ENCODE results near the gene SMURF1. TPM values are rescaled to one million over a fixed set of nuclear protein-coding genes. Genes with fewer than 3 reads are reported as not detected.

SMURF1 gene
- total RNA-seq, 6 donors from 2014 or later: 33.0 to 54.4 (median 45.9) TPM

DNA sequence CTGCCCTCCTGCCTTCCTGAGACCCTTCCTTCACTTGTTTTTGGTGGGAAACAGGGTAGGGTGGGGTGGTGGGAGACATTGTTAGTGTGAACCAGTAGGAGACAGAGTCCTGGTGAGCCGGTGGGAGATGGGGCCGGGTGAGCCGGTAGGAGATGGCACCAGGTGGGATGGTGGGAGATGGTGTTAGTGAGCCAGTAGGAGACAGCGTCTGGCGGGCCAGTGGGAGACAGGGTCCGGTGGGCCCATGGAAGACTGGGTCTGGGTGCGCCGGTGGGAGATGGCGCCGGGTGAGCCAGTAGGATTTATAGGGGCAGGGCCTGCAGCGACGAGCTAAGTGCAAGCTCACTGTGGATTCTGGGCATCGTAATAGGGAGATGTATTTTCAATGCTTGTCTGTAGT, 148.8 kb downstream of the SMURF1 start:
- Histone ChIP-seq H3K4me3 (no peak overlapping the region), H3K9me3 (no peaks in the 10 kb centered on the region), H3K4me1 (no peaks in the 10 kb centered on the region), H3K36me3 (peaks cover 37 to 91% (median 79%) of the 10 kb centered on the region in 4 donors), H3K27ac (no peak overlapping the region), H3K27me3 (no peaks in the 10 kb centered on the region)
- DNase-seq (peak in 1 of 2 donors; percentile 15), ATAC-seq (ENCODE audit: low FRiP score in 2 of 2) (no peak)
- TF ChIP-seq POLR2AphosphoS5 (IDR thresholded peaks at IDR 0.05): no peak
- 94 to 99% methylated on average over 13 of the region's 13 CpGs for WGBS, 2 donors

- Histone ChIP-seq H3K27ac (no peak overlapping the region), H3K4me3 (no peak overlapping the region), H3K9me3 (no peaks in the 10 kb centered on the region), H3K27me3 (no peaks in the 10 kb centered on the region), H3K36me3 (peaks cover 44 to 91% (median 81%) of the 10 kb centered on the region in 4 donors), H3K4me1 (no peaks in the 10 kb centered on the region)
- WGBS, 2 donors: 94 to 95% methylated on average over 34 of the region's 34 CpGs
- DNase-seq (peak in 1 of 2 donors; percentile 11), ATAC-seq (ENCODE audit: low FRiP score in 2 of 2) (no peak)
- TF ChIP-seq, protein P1, sequence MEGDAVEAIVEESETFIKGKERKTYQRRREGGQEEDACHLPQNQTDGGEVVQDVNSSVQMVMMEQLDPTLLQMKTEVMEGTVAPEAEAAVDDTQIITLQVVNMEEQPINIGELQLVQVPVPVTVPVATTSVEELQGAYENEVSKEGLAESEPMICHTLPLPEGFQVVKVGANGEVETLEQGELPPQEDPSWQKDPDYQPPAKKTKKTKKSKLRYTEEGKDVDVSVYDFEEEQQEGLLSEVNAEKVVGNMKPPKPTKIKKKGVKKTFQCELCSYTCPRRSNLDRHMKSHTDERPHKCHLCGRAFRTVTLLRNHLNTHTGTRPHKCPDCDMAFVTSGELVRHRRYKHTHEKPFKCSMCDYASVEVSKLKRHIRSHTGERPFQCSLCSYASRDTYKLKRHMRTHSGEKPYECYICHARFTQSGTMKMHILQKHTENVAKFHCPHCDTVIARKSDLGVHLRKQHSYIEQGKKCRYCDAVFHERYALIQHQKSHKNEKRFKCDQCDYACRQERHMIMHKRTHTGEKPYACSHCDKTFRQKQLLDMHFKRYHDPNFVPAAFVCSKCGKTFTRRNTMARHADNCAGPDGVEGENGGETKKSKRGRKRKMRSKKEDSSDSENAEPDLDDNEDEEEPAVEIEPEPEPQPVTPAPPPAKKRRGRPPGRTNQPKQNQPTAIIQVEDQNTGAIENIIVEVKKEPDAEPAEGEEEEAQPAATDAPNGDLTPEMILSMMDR (IDR thresholded peaks at IDR 0.05): no peak
- TF ChIP-seq POLR2A (IDR thresholded peaks at IDR 0.05) (no peak), POLR2AphosphoS5 (IDR thresholded peaks at IDR 0.05) (no peak), EP300 (IDR thresholded peaks at IDR 0.05) (no peak)
Observed at GRCh38 chr7:98994046-98994944, 149.6 kb downstream of the SMURF1 start.

- TF ChIP-seq POLR2A (IDR thresholded peaks at IDR 0.05) (no peak), POLR2AphosphoS5 (IDR thresholded peaks at IDR 0.05) (no peak), EP300 (IDR thresholded peaks at IDR 0.05) (no peak)
- TF ChIP-seq, protein P1 (IDR thresholded peaks at IDR 0.05): no peak
- Histone ChIP-seq H3K9me3 (no peaks in the 10 kb centered on the region), H3K36me3 (peaks cover 53 to 93% (median 80%) of the 10 kb centered on the region in 4 donors), H3K4me1 (no peaks in the 10 kb centered on the region), H3K27ac (no peak overlapping the region), H3K27me3 (no peaks in the 10 kb centered on the region), H3K4me3 (no peak overlapping the region)
- WGBS, 2 donors: 95% methylated on average over 28 to 32 of the region's 32 CpGs
- peak in 1 of 2 donors; percentile 10 for DNase-seq
- ATAC-seq (ENCODE audit: low FRiP score in 2 of 2): no peak
Observed at GRCh38 chr7:98993024-98993897, 150.6 kb downstream of the SMURF1 start.

DNA sequence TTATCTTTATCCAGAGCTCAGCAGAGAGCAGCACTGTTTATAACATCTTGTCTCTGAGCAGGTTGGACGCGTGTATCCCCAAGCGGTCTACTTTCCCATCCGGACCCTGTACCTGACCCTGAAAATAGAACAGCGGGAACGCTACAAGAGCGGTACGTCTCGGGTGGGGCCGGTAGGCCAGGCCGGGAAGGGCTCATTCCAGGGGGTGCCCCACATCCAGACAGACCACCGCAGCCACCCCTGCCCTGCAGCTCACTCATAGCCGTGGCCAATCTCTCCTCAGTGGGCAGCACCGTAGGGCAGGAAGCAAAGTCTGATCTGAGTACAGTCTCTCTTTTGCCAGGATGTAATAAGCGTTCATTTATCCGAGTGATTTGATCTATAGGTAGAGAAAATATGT, 151.8 kb downstream of the SMURF1 start:
- H3K27ac ChIP-seq: no peak overlapping the region
- ATAC-seq (ENCODE audit: low FRiP score in 2 of 2) (no peak), DNase-seq (peak in 1 of 2 donors; percentile 10)
- H3K36me3 ChIP-seq: peaks cover 57 to 100% (median 80%) of the 10 kb centered on the region in 4 donors
- H3K9me3 ChIP-seq: no peaks in the 10 kb centered on the region
- no peaks in the 10 kb centered on the region for H3K27me3 ChIP-seq
- no peaks in the 10 kb centered on the region for H3K4me1 ChIP-seq
- WGBS, 2 donors: 96 to 97% methylated on average over 16 of the region's 16 CpGs
- TF ChIP-seq POLR2AphosphoS5 (IDR thresholded peaks at IDR 0.05) (no peak), POLR2A (IDR thresholded peaks at IDR 0.05) (no peak), EP300 (IDR thresholded peaks at IDR 0.05) (no peak)
- TF ChIP-seq, protein P1 (IDR thresholded peaks at IDR 0.05): no peak
- H3K4me3 ChIP-seq: no peak overlapping the region

DNA sequence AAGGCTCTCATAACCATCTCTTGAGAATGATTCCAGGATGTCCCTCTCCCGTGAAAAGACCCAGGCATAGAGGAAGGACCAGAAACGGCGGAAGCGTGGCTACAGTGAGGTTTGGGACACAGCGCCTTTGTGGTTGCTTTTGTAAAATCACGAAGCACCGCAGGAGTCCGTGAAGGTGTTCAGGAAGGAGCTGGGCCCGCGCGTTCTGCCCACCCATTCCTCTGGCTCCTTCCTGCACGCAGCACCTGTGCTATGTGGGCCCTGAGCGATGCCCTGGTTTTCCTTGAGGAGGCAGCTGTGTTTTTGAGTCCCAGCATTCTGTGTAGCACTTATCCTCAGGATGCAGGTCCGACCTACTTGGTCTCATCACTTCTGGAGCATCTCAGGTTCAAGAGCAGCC, 152.8 kb downstream of the SMURF1 start:
- TF ChIP-seq EP300 (IDR thresholded peaks at IDR 0.05) (no peak), POLR2AphosphoS5 (IDR thresholded peaks at IDR 0.05) (no peak), POLR2A (IDR thresholded peaks at IDR 0.05) (no peak)
- TF ChIP-seq, protein P1 (IDR thresholded peaks at IDR 0.05): no peak
- peaks cover 55 to 96% (median 83%) of the 10 kb centered on the region in 4 donors for H3K36me3 ChIP-seq
- no peaks in the 10 kb centered on the region for H3K27me3 ChIP-seq
- WGBS, 2 donors: 91 to 93% methylated on average over 12 to 14 of the region's 14 CpGs
- no peaks in the 10 kb centered on the region for H3K4me1 ChIP-seq
- no peak overlapping the region for H3K27ac ChIP-seq
- no peaks in the 10 kb centered on the region for H3K9me3 ChIP-seq
- DNase-seq (peak in 1 of 2 donors; percentile 15), ATAC-seq (ENCODE audit: low FRiP score in 2 of 2) (no peak)
- H3K4me3 ChIP-seq: no peak overlapping the region
